A549 (cell line): ENCODE data around the gene SETBP1. TPM values are rescaled to one million over a fixed set of nuclear protein-coding genes. Genes with fewer than 3 reads are reported as not detected.

ENCODE experiments used
- ATAC-seq, 2 experiments: fragments of 200-7000 bp in 1 of 2; fragments of >200 bp in 1 of 2; cut with Nextera tagmentation in 1 of 2; cut with Tn5 transposase in 1 of 2; 3 replicates each; pipeline versions ENCODE4 v1.8.0 to v1.9.1; 2018 to 2020; ENCODE audit warnings: mild to moderate bottlenecking in 1 of 2, moderate library complexity in 1 of 2
- CTCF ChIA-PET: fragments of 300-600 bp; sonication (Branson Sonifier 250); formaldehyde crosslinking; extraction: SDS; loops from one replicate; lab custom pipeline; 2021; ENCODE audit warnings: antibody characterized with exemption, inconsistent platforms; lab: Yijun Ruan, JAX
- POLR2A ChIA-PET: fragments of 350-600 bp; formaldehyde crosslinking; extraction: SDS; loops from one replicate; lab custom pipeline; 2021; ENCODE audit warnings: antibody characterized with exemption, inconsistent platforms; lab: Yijun Ruan, JAX
- DNase-seq, 2 experiments: peaks; one replicate each; pipeline versions ENCODE4 v3.0.0 to v3.0.0-alpha.2; 2011 to 2016; ENCODE audit warnings: low read depth in 1 of 2, low spot score in 1 of 2
- FAIRE-seq: peaks from 2 replicates; lab custom pipeline; 2011; peaks lifted over from hg19 to GRCh38; lab: Jason Lieb, UNC
- H3K27ac ChIP-seq, 2 experiments: fragments of >200 bp; sonication (Bioruptor Twin); formaldehyde crosslinking; 3 replicates each; pipeline ENCODE4 v1.5.1; 2016 to 2017
- H3K4me1 ChIP-seq: fragments of >200 bp; sonication (Bioruptor Twin); formaldehyde crosslinking; 3 replicates; pipeline ENCODE4 v1.6.1; 2016
- H3K4me2 ChIP-seq: fragments of >200 bp; sonication (Bioruptor Twin); formaldehyde crosslinking; 3 replicates; pipeline ENCODE4 v1.6.1; 2016
- H3K4me3 ChIP-seq: fragments of >200 bp; sonication (Bioruptor Twin); formaldehyde crosslinking; 3 replicates; pipeline ENCODE4 v1.5.1; 2016
- H3K9me3 ChIP-seq: fragments of >200 bp; sonication (Bioruptor Twin); formaldehyde crosslinking; 3 replicates; pipeline ENCODE4 v1.6.1; 2016
- ATOH8 ChIP-seq: fragments of 250-450 bp; sonication (Bioruptor Pico); IDR thresholded peaks from 2 replicates; pipeline ENCODE4 v1.5.0; 2020; ENCODE audit warnings: low read depth, mild to moderate bottlenecking, moderate library complexity
- BCL3 ChIP-seq: fragments of >200 bp; sonication (Bioruptor Twin); formaldehyde crosslinking; IDR thresholded peaks from 3 replicates; pipeline ENCODE4 v1.6.1; 2016
- BHLHE40 ChIP-seq: IDR thresholded peaks from 2 replicates; pipeline ENCODE4 v1.6.1; 2012; ENCODE audit warnings: low read depth, low read length, inconsistent platforms
- CBX8 ChIP-seq: fragments of 200-600 bp; sonication (generic); IDR thresholded peaks from 2 replicates; pipeline ENCODE4 v1.6.1; 2016
- CHD2 ChIP-seq: fragments of 150-350 bp; IDR thresholded peaks from 2 replicates; pipeline ENCODE4 v1.6.1; 2014; ENCODE audit warnings: low read length; ENCODE audit not compliant: partially characterized antibody
- CHD4 ChIP-seq: fragments of 200-600 bp; sonication (generic); IDR thresholded peaks from 2 replicates; pipeline ENCODE4 v1.6.1; 2016; ENCODE audit warnings: antibody characterized with exemption, mild to moderate bottlenecking, borderline replicate concordance
- CTCF ChIP-seq: fragments of >200 bp; sonication (Bioruptor Twin); formaldehyde crosslinking; IDR thresholded peaks from 3 replicates; pipeline ENCODE4 v1.5.1; 2016
- EHF ChIP-seq: fragments of 250-450 bp; sonication (Bioruptor Pico); IDR thresholded peaks from 2 replicates; pipeline ENCODE4 v1.5.0; 2020; ENCODE audit warnings: mild to moderate bottlenecking
- FOXS1 ChIP-seq: fragments of 250-450 bp; sonication (Bioruptor Pico); IDR thresholded peaks from 2 replicates; pipeline ENCODE4 v1.5.0; 2020; ENCODE audit warnings: mild to moderate bottlenecking, moderate library complexity
- HES2 ChIP-seq: fragments of >200 bp; sonication (Bioruptor Twin); formaldehyde crosslinking; IDR thresholded peaks from 2 replicates; pipeline ENCODE4 v1.6.1; 2016
- HOXB5 ChIP-seq: fragments of 250-450 bp; sonication (Bioruptor Pico); IDR thresholded peaks from 2 replicates; pipeline ENCODE4 v1.5.0; 2020; ENCODE audit warnings: mild to moderate bottlenecking, moderate library complexity
- JUN ChIP-seq, 2 experiments: fragments of >200 bp; sonication (Bioruptor Twin); formaldehyde crosslinking; IDR thresholded peaks; 2 replicates in 1 of 2; 3 replicates in 1 of 2; pipeline ENCODE4 v1.6.1; 2016 to 2017
- MAFK ChIP-seq: fragments of 450-650 bp; IDR thresholded peaks from 2 replicates; pipeline ENCODE4 v1.6.1; 2014; ENCODE audit not compliant: partially characterized antibody
- MYC ChIP-seq: IDR thresholded peaks from 2 replicates; pipeline ENCODE4 v1.6.1; 2012; ENCODE audit warnings: mild to moderate bottlenecking, inconsistent platforms, low read length, improper control_type of control experiment, borderline replicate concordance
- POLR2AphosphoS2 ChIP-seq: conservative IDR thresholded peaks from 2 replicates; pipeline ENCODE4 v1.6.1; 2012; ENCODE audit warnings: low read length, improper control_type of control experiment, inconsistent platforms
- RAD21 ChIP-seq, 2 experiments: fragments of >200 bp in 1 of 2; sonication (Bioruptor Twin) in 1 of 2; formaldehyde crosslinking in 1 of 2; IDR thresholded peaks in 1 of 2; conservative IDR thresholded peaks in 1 of 2; 2 replicates in 1 of 2; 3 replicates in 1 of 2; pipeline ENCODE4 v1.6.1; 2012 to 2018; ENCODE audit warnings: inconsistent platforms in 1 of 2
- RFX5 ChIP-seq: fragments of 450-650 bp; IDR thresholded peaks from 2 replicates; pipeline ENCODE4 v1.7.1; 2014; ENCODE audit warnings: antibody characterized with exemption, mild to moderate bottlenecking, moderate library complexity
- RNF2 ChIP-seq: fragments of 200-600 bp; sonication (generic); IDR thresholded peaks from 2 replicates; pipeline ENCODE4 v1.6.1; 2016; ENCODE audit warnings: low read depth, mild to moderate bottlenecking, antibody characterized with exemption, moderate library complexity, borderline replicate concordance
- SMC3 ChIP-seq: fragments of >200 bp; sonication (Bioruptor Twin); formaldehyde crosslinking; IDR thresholded peaks from 3 replicates; pipeline ENCODE4 v1.6.1; 2018; ENCODE audit warnings: inconsistent platforms
- TFCP2L1 ChIP-seq: fragments of 250-450 bp; sonication (Bioruptor Pico); IDR thresholded peaks from 2 replicates; pipeline ENCODE4 v1.5.0; 2021; ENCODE audit warnings: mild to moderate bottlenecking
- USF2 ChIP-seq: fragments of 450-650 bp; IDR thresholded peaks from 2 replicates; pipeline ENCODE4 v1.6.1; 2014; ENCODE audit warnings: antibody characterized with exemption
- ZNF302 ChIP-seq: fragments of 250-450 bp; sonication (Bioruptor Pico); IDR thresholded peaks from 2 replicates; pipeline ENCODE4 v1.9.0; 2021; ENCODE audit warnings: inconsistent platforms, mild to moderate bottlenecking, moderate library complexity
- WGBS: methylation state at CpG from one replicate; pipeline ENCODE4 v1.1.6; 2017; ENCODE audit errors: missing lambda C conversion rate; 5-methylcytosine and 5-hydroxymethylcytosine counted together
- polyA plus RNA-seq, 4 experiments: library from polyadenylated mRNA; depleted of rRNA in 3 of 4; stranded (reverse); fragments of >200 nt; fragmentation: RNase III in 1 of 4; extraction: RNeasy Plus Mini Kit Qiagen cat#74134 plus additional on column Dnase treatment in 1 of 4; gene quantifications; 2 replicates in 3 of 4; 3 replicates in 1 of 4; pipeline ENCODE4 v1.2.3, GENCODE V29; 2011 to 2017

Gene SETBP1
- polyA plus RNA-seq, 2 of the 4 experiments (the other 2 are of a cell fraction) = 0.50 to 1.9 TPM

- Histone ChIP-seq H3K4me1 (no peaks in the 10 kb centered on the region), H3K4me3 (no peak overlapping the region), H3K9me3 (no peaks in the 10 kb centered on the region), H3K4me2 (no peak overlapping the region), H3K27ac (no peak overlapping the region)
- TF ChIP-seq FOXS1 = no peak
- no peak for TF ChIP-seq BHLHE40
- TF ChIP-seq HES2 = no peak
- TF ChIP-seq MAFK = no peak
- TF ChIP-seq HOXB5 (CRISPR knock-in tag) = no peak
- no peak for TF ChIP-seq SMC3
- TF ChIP-seq EHF (CRISPR knock-in tag) = no peak
- TF ChIP-seq JUN (IDR thresholded peaks at IDR 0.05) = no peak
- TF ChIP-seq RNF2 = no peak
- TF ChIP-seq CHD2 = no peak
- TF ChIP-seq ATOH8 (CRISPR knock-in tag) = no peak
- TF ChIP-seq BCL3 = no peak
- no peak for TF ChIP-seq CTCF
- no peak for TF ChIP-seq ZNF302 (CRISPR knock-in tag)
- POLR2A ChIA-PET = no interaction called here
- FAIRE-seq (no peak), ATAC-seq (no peak), DNase-seq (no peak)
- WGBS = 50% methylated on average over 3 of the region's 3 CpGs
- CTCF ChIA-PET = no interaction called here
Observed at GRCh38 chr18:44996261-44996660, 315.6 kb downstream of the SETBP1 start.

GRCh38 chr18:44997174-44997573, 316.5 kb downstream of the SETBP1 start:
- Histone ChIP-seq H3K4me3 (no peak overlapping the region), H3K27ac (no peak overlapping the region), H3K9me3 (no peaks in the 10 kb centered on the region), H3K4me2 (no peak overlapping the region), H3K4me1 (no peaks in the 10 kb centered on the region)
- POLR2A ChIA-PET = no interaction called here
- DNase-seq = no peak
- WGBS = 17% methylated on average over 2 of the region's 2 CpGs
- TF ChIP-seq CHD4 (no peak), ZNF302 (CRISPR knock-in tag) (no peak), RNF2 (no peak), CBX8 (no peak), USF2 (no peak), POLR2AphosphoS2 (no peak), RFX5 (no peak), RAD21 (conservative IDR thresholded peaks at IDR 0.05 in 1 of 2, IDR thresholded peaks at IDR 0.05 in 1 of 2) (no peak), MYC (no peak), TFCP2L1 (CRISPR knock-in tag) (no peak)
- CTCF ChIA-PET = no interaction called here
- FAIRE-seq = no peak
- ATAC-seq = no peak
